DMS53 treated with DMSO at 0.1 percent for 48 hours (cell line): ENCODE data around the gene NLRP3.
"Not testable (repeated sequence)": the region's sequence is repeated elsewhere in the genome, so short reads cannot be mapped to it uniquely, and the experiment has no call there.

Experiments used
- DNase-seq: peaks from one replicate; lab custom pipeline; 2025; ENCODE audit not compliant: unreplicated experiment; lab: John Stamatoyannopoulos, UW

The NLRP3 gene

DNA sequence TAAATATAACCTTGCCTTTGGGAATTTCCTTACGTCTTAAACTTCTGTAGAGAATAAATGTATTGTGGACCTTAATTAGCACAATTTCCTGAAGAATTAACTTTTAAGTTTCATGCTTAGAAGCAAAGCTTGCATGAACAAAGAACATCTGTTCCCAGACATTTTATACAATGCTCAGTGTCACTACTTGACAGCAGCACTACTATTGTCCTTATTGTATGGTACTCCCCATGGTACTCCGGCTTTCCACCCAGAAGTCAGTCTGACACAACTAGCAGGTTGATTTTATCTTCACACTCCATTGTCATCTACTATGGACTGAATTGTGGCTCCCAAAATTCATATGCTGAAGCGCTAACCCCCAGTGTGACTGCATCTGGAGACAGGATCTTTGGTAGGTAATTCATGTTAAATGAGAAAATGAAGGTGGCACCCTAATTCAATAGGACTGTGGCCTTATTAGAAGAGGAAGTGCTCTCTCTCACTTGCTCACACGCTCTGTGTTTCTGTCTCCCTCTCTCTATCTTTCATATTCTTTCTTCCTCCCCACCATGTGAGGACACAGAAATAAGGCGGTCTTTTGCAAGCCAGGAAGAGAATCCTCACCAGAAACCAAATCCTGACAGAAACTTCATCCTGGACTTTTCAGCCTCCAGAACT lies 52.6 kb downstream of the NLRP3 start:
- DNase-seq = no peak

DNA sequence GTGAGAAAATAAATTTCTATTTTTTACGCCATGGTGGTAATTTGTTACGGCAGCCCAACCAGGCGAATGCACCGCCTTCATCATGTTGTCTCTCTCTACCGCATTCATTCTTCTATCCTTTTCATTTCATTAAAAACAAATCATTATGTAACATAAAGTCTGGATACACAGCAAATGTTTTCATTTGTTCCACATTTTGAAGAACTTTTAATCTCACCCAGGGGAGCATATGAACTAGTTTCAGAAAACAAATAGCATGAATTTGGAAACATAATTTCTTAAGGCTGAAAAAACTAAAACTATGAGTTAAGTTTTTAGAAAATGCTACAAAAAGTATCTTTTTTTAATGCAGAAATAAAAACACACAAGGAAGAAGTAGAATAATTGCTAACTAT lies 53.2 kb downstream of the NLRP3 start:
- DNase-seq = no peak

DNA sequence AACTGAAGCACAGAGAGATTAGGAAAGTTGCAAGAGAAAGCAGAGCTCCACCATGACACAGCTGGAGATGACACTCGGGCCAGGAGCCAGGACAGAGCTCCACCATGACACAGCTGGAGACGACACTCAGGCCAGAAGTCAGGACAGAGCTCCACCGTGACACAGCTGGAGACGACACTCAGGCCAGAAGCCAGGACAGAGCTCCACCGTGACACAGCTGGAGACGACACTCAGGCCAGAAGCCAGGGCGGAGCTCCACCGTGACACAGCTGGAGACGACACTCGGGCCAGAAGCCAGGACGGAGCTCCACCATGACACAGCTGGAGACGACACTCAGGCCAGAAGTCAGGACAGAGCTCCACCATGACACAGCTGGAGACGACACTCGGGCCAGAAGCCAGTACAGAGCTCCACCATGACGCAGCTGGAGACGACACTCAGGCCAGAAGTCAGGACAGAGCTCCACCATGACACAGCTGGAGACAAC lies 55.0 kb downstream of the NLRP3 start:
- not testable (repeated sequence) for DNase-seq

DNA sequence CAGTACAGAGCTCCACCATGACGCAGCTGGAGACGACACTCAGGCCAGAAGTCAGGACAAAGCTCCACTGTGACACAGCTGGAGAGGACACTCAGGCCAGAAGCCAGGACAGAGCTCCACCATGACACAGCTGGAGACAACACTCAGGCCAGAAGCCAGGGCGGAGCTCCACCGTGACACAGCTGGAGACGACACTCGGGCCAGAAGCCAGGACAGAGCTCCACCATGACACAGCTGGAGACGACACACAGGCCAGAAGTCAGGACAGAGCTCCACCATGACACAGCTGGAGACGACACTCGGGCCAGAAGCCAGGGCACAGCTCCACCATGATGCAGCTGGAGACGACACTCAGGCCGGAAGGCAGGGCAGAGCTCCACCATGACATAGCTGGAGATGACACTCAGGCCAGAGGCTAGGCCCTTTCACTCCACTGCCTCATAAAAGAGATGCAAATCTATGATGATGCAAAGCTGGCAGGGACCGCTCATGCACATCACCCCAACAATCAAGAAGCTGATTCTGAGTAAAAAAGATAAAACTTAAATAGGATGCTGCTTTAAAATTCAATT lies 55.6 kb downstream of the NLRP3 start:
- DNase-seq = no peak

DNA sequence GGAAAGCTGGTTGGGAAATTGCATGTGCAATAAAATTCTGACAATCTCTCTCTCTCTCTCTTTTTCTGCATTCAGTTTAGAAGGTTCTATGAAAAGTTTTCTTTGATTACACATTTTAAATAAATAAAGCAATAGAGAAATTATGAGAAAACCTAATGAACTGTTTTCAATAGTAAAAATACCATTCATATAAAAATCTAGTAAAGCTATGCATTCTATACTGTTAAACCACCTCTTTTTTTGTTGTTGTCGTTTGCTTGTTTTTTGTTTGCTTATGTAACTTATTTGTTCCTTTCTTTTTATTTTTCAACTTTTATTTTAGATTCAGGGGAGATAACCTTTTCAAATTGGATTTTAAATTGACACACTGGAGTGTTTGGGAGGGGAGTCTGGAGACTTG lies 56.1 kb downstream of the NLRP3 start:
- DNase-seq = no peak

DNA sequence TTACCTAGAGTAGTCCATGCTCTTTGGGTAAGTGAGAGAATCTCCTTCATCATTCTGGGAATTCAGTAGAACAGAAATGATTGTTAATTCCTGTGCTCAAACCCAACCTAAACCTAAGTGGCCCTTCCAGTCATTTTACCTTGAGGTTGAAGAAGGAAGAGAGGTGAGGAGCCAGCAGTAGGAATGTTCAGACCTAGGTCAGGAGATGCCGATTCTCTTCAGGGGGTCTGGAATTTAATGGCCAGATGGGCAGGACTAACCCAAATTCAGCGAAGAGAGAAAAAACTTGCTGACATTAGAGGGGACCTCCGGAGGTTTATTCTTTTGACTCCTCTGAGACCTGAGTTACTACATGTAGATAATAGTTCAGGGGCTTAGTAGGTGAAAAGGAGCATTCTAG lies 58.4 kb downstream of the NLRP3 start:
- no peak for DNase-seq

DNA sequence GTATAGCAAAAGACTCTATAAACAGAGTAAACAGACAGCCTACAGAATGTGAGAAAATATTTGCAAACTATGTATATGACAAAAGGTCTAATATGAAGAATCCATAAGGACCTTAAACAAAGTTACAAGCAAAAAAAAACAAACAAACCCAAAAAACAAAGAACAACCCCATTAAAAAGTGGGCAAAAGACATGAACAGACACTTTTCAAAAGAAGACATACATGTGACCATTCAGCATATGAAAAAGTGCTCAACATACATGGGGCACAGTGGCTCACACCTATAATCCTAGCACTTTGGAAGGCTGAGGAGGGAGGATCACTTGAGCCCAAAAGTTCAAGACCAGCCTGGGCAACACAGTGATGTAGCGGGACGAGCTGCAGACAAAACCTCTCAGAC lies 59.8 kb downstream of the NLRP3 start:
- DNase-seq = no peak

DNA sequence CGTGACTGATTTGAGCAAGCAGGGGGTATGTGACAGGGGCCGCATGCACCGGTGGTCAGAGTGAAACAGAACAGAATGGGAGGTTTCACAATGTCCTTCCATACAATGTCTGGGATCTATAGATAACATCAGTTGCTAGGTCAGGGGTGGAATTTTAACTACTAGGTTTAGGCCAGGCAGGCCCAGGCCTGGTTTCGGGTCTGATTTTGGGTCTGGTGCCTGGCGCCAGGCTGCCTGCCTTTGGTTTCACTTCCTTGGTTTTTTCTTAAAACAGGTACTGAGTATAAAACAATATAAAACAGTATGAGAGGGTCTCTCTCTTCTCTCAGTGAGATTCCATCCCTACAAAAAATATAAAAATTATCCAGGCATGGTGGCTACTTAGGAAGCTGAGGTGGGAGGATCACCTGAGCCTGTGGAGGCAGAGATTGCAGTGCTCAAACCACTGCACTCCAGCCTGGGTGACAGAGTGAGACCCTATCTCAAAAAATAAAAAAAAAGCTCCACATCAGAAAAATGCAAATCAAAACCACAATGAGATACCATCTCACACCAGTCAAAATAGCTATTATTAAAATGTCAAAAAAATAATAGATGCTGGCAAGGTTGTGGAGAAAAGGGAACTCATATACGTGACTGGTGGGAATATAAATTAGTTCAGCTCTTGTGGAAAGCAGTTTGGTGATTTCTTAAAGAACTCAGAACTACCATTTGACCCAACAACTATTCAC lies 60.5 kb downstream of the NLRP3 start:
- DNase-seq = not testable (repeated sequence)

DNA sequence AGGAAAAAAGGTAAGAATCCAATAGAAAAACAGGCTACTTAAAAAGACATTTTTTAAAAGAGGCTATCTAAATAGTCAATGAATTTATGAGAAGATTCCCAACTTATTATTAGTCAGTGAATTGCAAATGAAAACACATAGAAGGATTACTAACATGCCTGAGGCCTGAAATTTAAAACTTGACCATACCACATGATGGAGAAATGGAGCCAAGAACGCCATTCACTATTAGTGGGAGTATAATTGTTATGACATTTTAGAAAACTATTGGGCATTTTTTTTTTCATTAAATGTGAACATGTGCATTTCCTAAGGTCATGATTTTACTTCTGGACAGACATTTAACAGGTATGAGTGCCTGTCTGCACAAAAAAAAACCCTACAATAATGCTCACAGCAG lies 66.8 kb downstream of the NLRP3 start:
- DNase-seq = no peak

DNA sequence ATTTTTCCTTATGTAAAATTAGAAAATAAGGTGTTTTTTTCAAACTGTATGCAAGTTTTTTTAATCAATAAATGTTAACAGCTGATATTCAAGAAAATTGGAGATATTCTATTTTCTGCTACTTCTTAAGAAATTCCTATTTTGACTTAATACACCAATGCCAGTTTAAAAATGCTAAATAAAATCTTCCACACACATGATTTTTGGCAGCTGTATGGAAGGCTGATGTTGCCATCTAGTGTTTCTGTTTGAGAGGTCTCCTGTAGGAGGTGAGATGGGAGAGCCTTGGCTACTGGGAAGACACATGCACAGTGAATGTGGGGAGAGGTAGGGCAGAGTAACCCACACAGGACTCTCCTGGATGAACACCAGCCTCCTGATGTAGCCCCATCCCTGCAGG lies 71.1 kb downstream of the NLRP3 start:
- DNase-seq = peak; percentile 10

DNA sequence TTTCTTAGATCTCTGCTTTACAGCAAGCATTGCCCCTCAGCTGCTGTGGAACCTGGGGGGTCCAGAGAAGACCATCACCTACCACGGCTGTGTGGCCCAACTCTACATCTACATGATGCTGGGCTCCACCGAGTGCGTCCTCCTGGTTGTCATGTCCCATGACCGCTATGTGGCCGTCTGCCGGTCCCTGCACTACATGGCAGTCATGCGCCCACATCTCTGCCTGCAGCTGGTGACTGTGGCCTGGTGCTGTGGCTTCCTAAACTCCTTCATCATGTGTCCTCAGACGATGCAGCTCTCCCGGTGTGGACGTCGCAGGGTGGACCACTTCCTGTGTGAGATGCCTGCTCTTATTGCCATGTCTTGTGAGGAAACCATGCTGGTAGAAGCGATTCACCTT lies 75.4 kb downstream of the NLRP3 start:
- DNase-seq = no peak

DNA sequence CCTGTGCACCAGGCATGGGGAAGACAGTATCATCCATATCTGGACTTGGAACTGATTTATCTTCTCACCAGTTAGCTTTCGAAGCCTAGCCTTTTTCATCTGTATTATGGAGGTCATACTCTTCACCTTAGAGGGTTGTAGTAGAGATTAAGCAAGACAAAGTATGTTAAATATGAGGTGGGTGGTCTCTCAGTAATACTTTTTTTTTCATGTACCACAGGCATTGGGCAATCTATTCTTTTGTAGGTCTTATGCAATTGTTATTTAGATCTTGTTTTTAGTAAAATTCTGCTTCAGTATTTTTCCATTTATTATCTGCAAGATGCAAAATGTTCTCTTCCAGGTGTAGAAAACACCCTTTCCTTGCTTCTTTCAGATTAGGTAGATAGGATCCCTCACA lies 77.1 kb downstream of the NLRP3 start:
- no peak for DNase-seq

DNA sequence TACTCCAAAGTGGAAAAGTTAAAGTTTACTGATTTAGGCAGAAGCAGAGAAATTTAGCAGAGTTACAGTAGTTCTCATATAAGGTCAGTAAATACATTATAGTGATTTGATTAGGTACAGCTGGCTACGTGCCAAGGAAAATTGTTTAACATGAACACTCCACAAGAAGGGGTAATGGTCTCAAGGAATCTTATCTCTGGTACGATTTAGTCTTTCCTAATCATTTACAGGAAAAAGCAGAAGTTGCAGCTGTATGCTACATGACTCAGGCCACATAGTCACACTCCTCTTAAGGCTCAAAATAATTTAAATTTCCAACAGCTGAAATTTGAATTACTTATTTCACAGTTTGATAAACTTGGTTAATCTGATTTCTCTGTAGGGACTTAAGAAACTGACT lies 78.8 kb downstream of the NLRP3 start:
- DNase-seq = no peak

DNA sequence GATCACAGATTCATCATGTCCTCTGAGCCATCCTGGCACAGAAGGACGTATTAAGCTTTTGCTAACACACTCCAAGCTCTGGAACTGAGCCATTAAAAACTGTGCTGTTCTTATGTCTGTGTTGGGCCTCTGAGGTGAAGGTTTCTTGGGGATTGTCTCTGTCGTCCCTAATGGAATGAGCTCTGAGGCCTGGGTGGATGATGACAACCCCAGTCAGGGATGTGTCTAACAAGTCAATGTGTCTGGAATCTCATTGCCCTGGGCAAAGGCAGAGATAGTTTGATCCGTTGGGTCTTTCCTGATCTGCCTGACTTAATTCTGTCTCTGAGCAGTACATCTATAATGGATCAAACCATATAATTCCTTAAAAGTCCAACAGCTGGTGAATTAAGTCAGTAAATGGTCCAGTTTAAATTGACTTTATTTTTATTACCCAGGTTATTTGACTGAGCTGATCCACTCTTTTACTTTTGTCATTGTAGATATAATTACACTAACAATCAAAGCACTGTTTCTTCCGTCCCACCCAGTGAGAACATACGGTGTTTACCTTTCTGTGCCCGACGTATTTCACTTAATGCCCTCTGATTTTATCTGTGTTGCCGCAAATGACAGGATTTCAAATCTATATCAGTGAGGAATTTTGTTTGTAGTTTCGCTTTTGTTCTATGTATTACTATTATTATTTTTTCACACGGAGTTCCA lies 80.8 kb downstream of the NLRP3 start:
- DNase-seq = no peak
